Cardiac fibroblast (primary cell): Measurements from ENCODE around the gene STING1.
"Not testable (repeated sequence)": the region's sequence is repeated elsewhere in the genome, so short reads cannot be mapped to it uniquely, and the experiment has no call there.

Source experiments
- DNase-seq, 2 donors: peaks; one replicate each; pipeline versions ENCODE4 v3.0.0 to v3.0.0-alpha.2; 2010; ENCODE audit warnings: low read depth in 2 of 2
- H3K4me3 ChIP-seq, 2 donors: replicated peaks in 1 of 2; 1 replicate in 1 of 2; 2 replicates in 1 of 2; pipeline ENCODE4 v1.5.1; 2011; ENCODE audit warnings: low read depth in 2 of 2, low read length in 2 of 2, mild to moderate bottlenecking in 2 of 2, moderate library complexity in 1 of 2
- TF ChIP-seq, protein P1 (sequence below): IDR thresholded peaks from one replicate; pipeline ENCODE4 v1.5.1; 2011; ENCODE audit warnings: low read depth, mild to moderate bottlenecking, low read length, inconsistent platforms

The STING1 gene

GRCh38 chr5:139492700-139493192 is 10.2 kb upstream of the STING1 start:
- peak; percentile 55 to 64 for DNase-seq
- TF ChIP-seq, protein P1, sequence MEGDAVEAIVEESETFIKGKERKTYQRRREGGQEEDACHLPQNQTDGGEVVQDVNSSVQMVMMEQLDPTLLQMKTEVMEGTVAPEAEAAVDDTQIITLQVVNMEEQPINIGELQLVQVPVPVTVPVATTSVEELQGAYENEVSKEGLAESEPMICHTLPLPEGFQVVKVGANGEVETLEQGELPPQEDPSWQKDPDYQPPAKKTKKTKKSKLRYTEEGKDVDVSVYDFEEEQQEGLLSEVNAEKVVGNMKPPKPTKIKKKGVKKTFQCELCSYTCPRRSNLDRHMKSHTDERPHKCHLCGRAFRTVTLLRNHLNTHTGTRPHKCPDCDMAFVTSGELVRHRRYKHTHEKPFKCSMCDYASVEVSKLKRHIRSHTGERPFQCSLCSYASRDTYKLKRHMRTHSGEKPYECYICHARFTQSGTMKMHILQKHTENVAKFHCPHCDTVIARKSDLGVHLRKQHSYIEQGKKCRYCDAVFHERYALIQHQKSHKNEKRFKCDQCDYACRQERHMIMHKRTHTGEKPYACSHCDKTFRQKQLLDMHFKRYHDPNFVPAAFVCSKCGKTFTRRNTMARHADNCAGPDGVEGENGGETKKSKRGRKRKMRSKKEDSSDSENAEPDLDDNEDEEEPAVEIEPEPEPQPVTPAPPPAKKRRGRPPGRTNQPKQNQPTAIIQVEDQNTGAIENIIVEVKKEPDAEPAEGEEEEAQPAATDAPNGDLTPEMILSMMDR: no peak
- no peak overlapping the region for H3K4me3 ChIP-seq

DNA sequence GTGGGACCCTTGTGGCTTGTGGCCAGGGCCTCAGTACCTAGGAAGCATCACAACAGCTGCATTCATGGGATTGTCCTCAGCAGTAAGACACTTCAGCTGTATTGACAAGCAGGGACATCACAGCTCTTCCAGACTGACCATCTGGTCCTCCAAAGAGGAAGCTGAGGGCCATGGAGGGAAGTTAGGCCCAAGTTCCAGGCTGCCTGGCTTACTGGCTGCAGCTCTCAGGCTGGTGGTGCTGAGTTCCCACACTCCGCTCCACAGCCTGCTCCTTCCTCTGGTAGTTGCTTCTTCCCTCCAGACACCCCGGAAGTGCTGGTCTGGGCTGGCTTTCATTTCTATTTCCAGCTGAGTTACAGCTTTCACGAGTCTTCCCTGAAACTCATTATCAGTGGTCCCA is 5.7 kb upstream of the STING1 start:
- TF ChIP-seq, protein P1: no peak
- no peak overlapping the region for H3K4me3 ChIP-seq
- no peak for DNase-seq

- no peak for DNase-seq
- TF ChIP-seq, protein P1: no peak
- H3K4me3 ChIP-seq: no peak overlapping the region
Observed at GRCh38 chr5:139486201-139486600, 3.6 kb upstream of the STING1 start.

- not testable (repeated sequence) for DNase-seq
- H3K4me3 ChIP-seq: peak overlapping the region in 1 of 2 donors; percentile 66
Observed at GRCh38 chr5:139482890-139483208, 291 bp upstream of the STING1 start.

DNA sequence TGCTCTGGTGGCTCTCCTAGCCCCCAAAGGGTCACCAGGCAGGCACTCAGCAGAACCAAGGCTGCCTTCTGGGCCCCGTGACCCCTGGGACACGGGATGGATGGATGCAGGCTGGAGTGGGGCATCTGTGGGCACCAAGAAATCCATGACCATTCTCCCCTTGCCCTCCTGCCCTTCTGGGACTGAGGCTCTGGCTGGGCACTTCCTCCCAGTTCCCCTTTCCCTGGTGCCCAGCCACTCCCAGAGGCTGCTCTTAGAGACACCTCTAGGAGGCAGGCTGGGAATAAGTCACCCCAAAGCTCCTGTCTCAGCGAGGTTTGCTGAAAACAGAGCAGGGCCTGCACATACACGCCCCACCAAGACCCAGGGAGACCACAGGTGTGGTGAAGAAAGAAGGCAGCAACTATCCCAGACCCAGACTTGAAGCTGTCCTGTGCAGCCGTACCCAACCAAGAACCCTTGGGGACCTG is 943 bp downstream of the STING1 start:
- H3K4me3 ChIP-seq: peak overlapping the region; percentile 57 to 66
- peak; percentile 58 to 67 for DNase-seq
- TF ChIP-seq, protein P1: peak; percentile 39

DNA sequence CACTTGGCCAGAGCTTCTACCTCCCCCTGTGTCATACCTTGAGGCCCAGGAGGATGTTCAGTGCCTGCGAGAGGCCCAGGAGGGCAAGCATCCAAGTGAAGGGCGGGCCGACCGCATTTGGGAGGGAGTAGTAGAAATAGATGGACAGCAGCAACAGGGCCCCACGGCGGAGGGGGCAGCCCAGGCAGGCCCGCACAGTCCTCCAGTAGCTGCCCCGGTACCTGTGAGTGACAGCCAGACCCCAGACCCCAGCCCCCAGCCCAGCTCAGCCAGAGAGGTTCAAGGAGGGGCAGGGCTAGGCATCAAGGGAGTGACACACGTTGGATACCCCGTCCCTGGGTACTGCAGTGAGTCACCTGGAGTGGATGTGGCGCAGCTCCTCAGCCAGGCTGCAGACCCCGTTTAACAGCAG is 1.4 kb downstream of the STING1 start:
- TF ChIP-seq, protein P1: no peak
- peak; percentile 33 to 71 for DNase-seq
- peak overlapping the region; percentile 57 to 66 for H3K4me3 ChIP-seq

DNA sequence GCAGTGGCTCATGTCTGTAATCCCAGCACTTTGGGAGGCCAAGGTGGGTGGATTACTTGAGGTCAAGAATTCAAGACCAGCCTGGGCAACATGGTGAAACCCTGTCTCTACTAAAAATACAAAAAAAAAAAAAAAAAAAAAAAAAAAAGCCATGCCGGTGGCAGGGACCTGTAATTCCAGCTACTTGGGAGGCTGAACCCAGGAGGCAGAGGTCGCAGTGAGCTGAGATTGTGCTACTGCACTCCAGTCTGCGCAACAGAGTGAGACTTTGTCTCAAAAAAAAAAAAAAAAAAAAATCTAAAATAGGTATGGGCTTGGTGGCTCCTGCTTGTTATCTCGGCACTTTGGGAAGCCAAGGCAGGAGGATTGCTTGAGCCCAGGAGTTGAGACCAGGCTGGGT is 2.8 kb downstream of the STING1 start:
- H3K4me3 ChIP-seq, DNase-seq: not testable (repeated sequence)

- H3K4me3 ChIP-seq, DNase-seq: not testable (repeated sequence)
Observed at GRCh38 chr5:139478657-139479423, 3.7 kb downstream of the STING1 start.
